Caco-2 (cell line): Measurements from ENCODE around the gene TAF8. TPM values are rescaled to one million over a fixed set of nuclear protein-coding genes. Genes with fewer than 3 reads are reported as not detected.

Source experiments
- BruUV-seq: library from RNA; stranded (reverse); fragments of 400-500 nt; replicated peaks from 2 replicates; lab custom pipeline; 2021; lab: Mats Ljungman, UMichigan
- CTCF ChIA-PET: fragments of 300-600 bp; sonication (Branson Sonifier 250); formaldehyde crosslinking; loops from one replicate; lab custom pipeline; 2022; ENCODE audit warnings: antibody characterized with exemption; lab: Charles Lee
- POLR2A ChIA-PET: fragments of 300-600 bp; sonication (Branson Sonifier 250); formaldehyde crosslinking; loops from one replicate; lab custom pipeline; 2022; ENCODE audit warnings: antibody characterized with exemption; lab: Charles Lee
- DNase-seq, 2 experiments: peaks; one replicate each; pipeline versions ENCODE4 v3.0.0 to v3.0.0-alpha.2; 2020 to 2022
- H3K27me3 ChIP-seq: replicated peaks from 2 replicates; pipeline ENCODE4 v1.6.0; 2011; ENCODE audit warnings: low read length; ENCODE audit not compliant: control insufficient read depth, insufficient read depth
- H3K36me3 ChIP-seq: 2 replicates; pipeline ENCODE4 v1.5.1; 2011; ENCODE audit warnings: low read length; ENCODE audit not compliant: control insufficient read depth, insufficient read depth
- H3K4me1 ChIP-seq: fragments of 250-450 bp; sonication (Bioruptor Pico); 2 replicates; pipeline ENCODE4 v1.5.1; 2020; ENCODE audit warnings: mild to moderate bottlenecking
- H3K4me3 ChIP-seq: 2 replicates; pipeline ENCODE4 v1.5.1; 2011; ENCODE audit warnings: low read depth, mild to moderate bottlenecking, control low read depth, low read length
- H3K9me3 ChIP-seq: fragments of 250-450 bp; sonication (Bioruptor Pico); 2 replicates; pipeline ENCODE4 v1.5.1; 2020; ENCODE audit warnings: mild to moderate bottlenecking, moderate library complexity
- H3K27ac Mint-ChIP-seq: one replicate; pipeline ENCODE4 v1.8.0; 2022; ENCODE audit warnings: mixed read lengths; ENCODE audit not compliant: unreplicated experiment
- H3K27me3 Mint-ChIP-seq: one replicate; pipeline ENCODE4 v1.8.0; 2022; ENCODE audit warnings: mixed read lengths; ENCODE audit not compliant: insufficient read depth, unreplicated experiment
- H3K36me3 Mint-ChIP-seq: one replicate; pipeline ENCODE4 v1.8.0; 2022; ENCODE audit warnings: mild to moderate bottlenecking, mixed read lengths; ENCODE audit not compliant: insufficient read depth, unreplicated experiment
- H3K4me1 Mint-ChIP-seq: one replicate; pipeline ENCODE4 v1.8.0; 2022; ENCODE audit warnings: low read depth, mixed read lengths; ENCODE audit not compliant: unreplicated experiment
- H3K4me3 Mint-ChIP-seq: one replicate; pipeline ENCODE4 v1.8.0; 2022; ENCODE audit warnings: mild to moderate bottlenecking, moderate library complexity, mixed read lengths; ENCODE audit not compliant: unreplicated experiment
- H3K9me3 Mint-ChIP-seq: one replicate; pipeline ENCODE4 v1.8.0; 2022; ENCODE audit warnings: mixed read lengths; ENCODE audit not compliant: unreplicated experiment
- intact Hi-C: fragments of 100-400 bp; cut with micrococcal nuclease; formaldehyde crosslinking; loops from one replicate; pipeline ENCODE4 v1.10.0; 2022; ENCODE audit not compliant: unreplicated experiment
- total RNA-seq: library from RNA; stranded (reverse); gene quantifications from 2 replicates; pipeline ENCODE4 v1.2.3, GENCODE V29; 2022
- TF ChIP-seq, protein P1 (sequence below), 2 experiments: fragments of 200-600 bp in 1 of 2; IDR thresholded peaks; 1 replicate in 1 of 2; 2 replicates in 1 of 2; pipeline versions ENCODE4 v1.5.1 to v1.8.0; 2011 to 2022; ENCODE audit warnings: antibody characterized with exemption in 1 of 2, control low read depth in 1 of 2, inconsistent platforms in 1 of 2, low read depth in 1 of 2, low read length in 1 of 2, mild to moderate bottlenecking in 1 of 2, moderate library complexity in 1 of 2; ENCODE audit not compliant: insufficient read depth in 1 of 2, severe bottlenecking in 1 of 2, unreplicated experiment in 1 of 2

TAF8 gene
- total RNA-seq, 1 experiment from 2014 or later: 37.7 TPM

DNA sequence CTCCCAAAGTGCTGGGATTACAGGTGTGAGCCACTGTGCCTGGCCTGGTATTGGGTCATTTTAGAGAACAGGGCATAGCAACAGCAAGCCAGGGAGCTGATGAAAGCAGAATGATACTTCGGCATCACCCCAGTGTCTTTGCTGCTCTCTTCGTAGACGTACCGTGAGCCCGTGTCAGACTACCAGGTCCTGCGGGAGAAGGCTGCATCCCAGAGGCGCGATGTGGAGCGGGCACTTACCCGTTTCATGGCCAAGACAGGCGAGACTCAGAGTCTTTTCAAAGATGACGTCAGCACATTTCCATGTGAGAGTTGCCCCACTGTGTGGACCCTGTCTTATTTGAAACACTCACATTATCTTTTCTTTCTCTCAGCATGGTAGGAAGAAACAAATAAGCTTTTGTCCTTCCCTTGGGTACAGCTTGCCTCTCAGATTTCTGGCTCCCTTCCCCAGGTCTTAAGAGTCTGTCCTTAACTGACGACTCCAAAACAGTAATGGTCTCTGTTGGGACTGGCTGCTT lies 15.9 kb downstream of the TAF8 start:
- no peak for DNase-seq
- no TSS peak for BruUV-seq
- H3K4me3 ChIP-seq: no peak overlapping the region
- no peaks in the 10 kb centered on the region for H3K9me3 ChIP-seq
- no peaks in the 10 kb centered on the region; the same call in none of the 2 replicates for H3K36me3 ChIP-seq
- no peaks in the 10 kb centered on the region for H3K9me3 Mint-ChIP-seq
- H3K27me3 Mint-ChIP-seq: no peaks in the 10 kb centered on the region
- TF ChIP-seq, protein P1, sequence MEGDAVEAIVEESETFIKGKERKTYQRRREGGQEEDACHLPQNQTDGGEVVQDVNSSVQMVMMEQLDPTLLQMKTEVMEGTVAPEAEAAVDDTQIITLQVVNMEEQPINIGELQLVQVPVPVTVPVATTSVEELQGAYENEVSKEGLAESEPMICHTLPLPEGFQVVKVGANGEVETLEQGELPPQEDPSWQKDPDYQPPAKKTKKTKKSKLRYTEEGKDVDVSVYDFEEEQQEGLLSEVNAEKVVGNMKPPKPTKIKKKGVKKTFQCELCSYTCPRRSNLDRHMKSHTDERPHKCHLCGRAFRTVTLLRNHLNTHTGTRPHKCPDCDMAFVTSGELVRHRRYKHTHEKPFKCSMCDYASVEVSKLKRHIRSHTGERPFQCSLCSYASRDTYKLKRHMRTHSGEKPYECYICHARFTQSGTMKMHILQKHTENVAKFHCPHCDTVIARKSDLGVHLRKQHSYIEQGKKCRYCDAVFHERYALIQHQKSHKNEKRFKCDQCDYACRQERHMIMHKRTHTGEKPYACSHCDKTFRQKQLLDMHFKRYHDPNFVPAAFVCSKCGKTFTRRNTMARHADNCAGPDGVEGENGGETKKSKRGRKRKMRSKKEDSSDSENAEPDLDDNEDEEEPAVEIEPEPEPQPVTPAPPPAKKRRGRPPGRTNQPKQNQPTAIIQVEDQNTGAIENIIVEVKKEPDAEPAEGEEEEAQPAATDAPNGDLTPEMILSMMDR (IDR thresholded peaks at IDR 0.05; ENCODE audit: insufficient read depth in 1 of 2, low read depth in 1 of 2, low read length in 1 of 2, severe bottlenecking in 1 of 2, unreplicated experiment in 1 of 2): no peak
- no peak overlapping the region for H3K27ac Mint-ChIP-seq
- no peaks in the 10 kb centered on the region for H3K4me1 ChIP-seq
- H3K36me3 Mint-ChIP-seq: peaks cover 25% of the 10 kb centered on the region
- intact Hi-C loops: no loop called here
- H3K4me1 Mint-ChIP-seq: no peaks in the 10 kb centered on the region
- CTCF ChIA-PET: no interaction called here
- POLR2A ChIA-PET: interaction anchor here (0.7 kb wide), 1 partner anchor 16 kb away, joined by 3 read pairs; the partner anchor contains the start of gene TAF8
- no peak overlapping the region for H3K4me3 Mint-ChIP-seq
- H3K27me3 ChIP-seq: no peaks in the 10 kb centered on the region

DNA sequence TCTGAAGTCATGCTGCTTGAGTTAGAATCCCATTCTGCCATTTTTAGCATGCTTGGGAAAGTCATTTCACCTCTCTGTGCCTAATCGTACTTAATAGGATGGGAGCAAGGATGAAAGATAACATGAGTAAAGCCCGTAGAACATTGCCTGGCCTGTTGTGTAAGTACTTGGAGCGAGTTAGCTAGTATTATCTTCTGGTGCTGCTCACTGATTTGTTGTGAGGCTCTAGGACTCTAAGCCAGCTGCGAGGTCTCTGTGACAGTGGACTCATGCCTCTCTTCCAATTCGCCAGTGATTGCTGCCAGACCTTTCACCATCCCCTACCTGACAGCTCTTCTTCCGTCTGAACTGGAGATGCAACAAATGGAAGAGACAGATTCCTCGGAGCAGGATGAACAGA lies 17.8 kb downstream of the TAF8 start:
- H3K4me3 ChIP-seq: no peak overlapping the region
- Mint-ChIP-seq H3K4me1 (no peaks in the 10 kb centered on the region), H3K27me3 (no peaks in the 10 kb centered on the region), H3K9me3 (no peaks in the 10 kb centered on the region), H3K36me3 (peaks cover 22% of the 10 kb centered on the region), H3K27ac (no peak overlapping the region), H3K4me3 (no peak overlapping the region)
- ChIA-PET POLR2A (no interaction called here), CTCF (no interaction called here)
- intact Hi-C loops: no loop called here
- TF ChIP-seq, protein P1 (IDR thresholded peaks at IDR 0.05; ENCODE audit: insufficient read depth in 1 of 2, low read depth in 1 of 2, low read length in 1 of 2, severe bottlenecking in 1 of 2, unreplicated experiment in 1 of 2): no peak
- BruUV-seq: no TSS peak
- H3K27me3 ChIP-seq: no peaks in the 10 kb centered on the region
- H3K9me3 ChIP-seq: no peaks in the 10 kb centered on the region
- H3K4me1 ChIP-seq: no peaks in the 10 kb centered on the region
- H3K36me3 ChIP-seq: no peaks in the 10 kb centered on the region; the same call in none of the 2 replicates
- DNase-seq: no peak

DNA sequence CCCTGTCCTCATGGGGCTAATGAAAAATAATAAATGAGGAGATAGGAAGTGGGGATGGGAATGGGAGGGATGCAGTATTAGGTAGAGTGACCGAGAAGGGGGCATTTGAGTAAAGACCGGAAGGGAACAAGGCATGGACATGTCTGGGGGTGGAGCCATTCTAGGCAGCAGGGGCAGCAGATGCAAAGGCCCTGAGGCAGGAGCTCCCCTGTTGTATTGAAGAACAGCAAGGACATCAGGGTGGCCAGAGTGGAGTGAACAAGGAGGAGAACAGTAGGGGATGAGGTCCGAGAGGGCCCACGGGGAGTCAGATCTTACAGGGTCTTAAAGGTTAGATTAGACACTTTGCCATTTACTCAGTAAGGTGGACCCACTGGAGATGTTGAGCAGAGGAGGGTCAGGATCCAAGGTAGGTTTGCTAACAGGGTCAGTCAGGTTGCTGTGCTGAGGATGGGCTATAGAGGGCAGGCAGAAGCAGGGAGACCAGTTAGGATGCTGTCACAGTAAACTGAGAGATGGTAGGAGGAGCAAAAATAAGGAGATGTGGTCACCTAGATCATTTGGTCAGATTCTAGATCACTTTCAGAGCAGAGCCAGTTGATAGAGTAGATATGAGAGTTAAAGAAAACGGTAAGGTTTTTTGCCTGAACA lies 18.7 kb downstream of the TAF8 start:
- no peaks in the 10 kb centered on the region for H3K27me3 Mint-ChIP-seq
- no peak overlapping the region for H3K27ac Mint-ChIP-seq
- DNase-seq: no peak
- H3K36me3 Mint-ChIP-seq: peaks cover 20% of the 10 kb centered on the region
- intact Hi-C loops: no loop called here
- ChIA-PET POLR2A (no interaction called here), CTCF (no interaction called here)
- TF ChIP-seq, protein P1 (IDR thresholded peaks at IDR 0.05; ENCODE audit: insufficient read depth in 1 of 2, low read depth in 1 of 2, low read length in 1 of 2, severe bottlenecking in 1 of 2, unreplicated experiment in 1 of 2): no peak
- no peaks in the 10 kb centered on the region for H3K9me3 Mint-ChIP-seq
- no TSS peak for BruUV-seq
- no peaks in the 10 kb centered on the region for H3K4me1 ChIP-seq
- no peaks in the 10 kb centered on the region for H3K9me3 ChIP-seq
- no peaks in the 10 kb centered on the region for H3K27me3 ChIP-seq
- H3K4me3 ChIP-seq: no peak overlapping the region
- no peak overlapping the region for H3K4me3 Mint-ChIP-seq
- H3K4me1 Mint-ChIP-seq: no peaks in the 10 kb centered on the region
- H3K36me3 ChIP-seq: no peaks in the 10 kb centered on the region; the same call in none of the 2 replicates
